CD4-positive, alpha-beta T cell treated with Interleukin-10 for 1 hour (primary cell): ENCODE data around the gene TSN.
"Not testable (repeated sequence)": the region's sequence is repeated elsewhere in the genome, so short reads cannot be mapped to it uniquely, and the experiment has no call there.

Source experiments
- DNase-seq: peaks from one replicate; pipeline ENCODE4 v3.0.0-alpha.2; 2020

The TSN gene

GRCh38 chr2:121755237-121756111 lies at the start of gene TSN:
TSN (plus strand) TSS chr2:121755651; CDS start chr2:121755780, 129 bp downstream.
- peak; percentile 98 for DNase-seq

DNA sequence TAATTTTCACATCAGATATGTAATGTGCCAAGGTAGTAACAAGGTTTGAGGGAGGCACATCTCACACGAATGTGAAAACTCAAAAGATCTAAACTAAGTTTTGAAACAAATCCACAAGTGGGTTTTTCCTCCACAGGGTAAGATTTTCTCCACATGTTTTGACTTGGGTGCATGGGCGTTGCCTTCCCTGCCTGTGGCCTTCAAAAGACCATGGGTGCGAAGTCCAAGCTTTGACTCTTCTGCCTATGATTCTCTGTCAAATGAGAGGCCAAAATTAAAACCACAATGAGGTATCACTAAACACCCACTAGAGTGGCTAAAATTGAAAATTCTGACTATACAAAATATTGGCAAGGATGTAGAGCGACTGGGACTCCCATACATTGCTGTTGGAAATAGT lies 49.5 kb upstream of the TSN start:
- DNase-seq, result no peak

DNA sequence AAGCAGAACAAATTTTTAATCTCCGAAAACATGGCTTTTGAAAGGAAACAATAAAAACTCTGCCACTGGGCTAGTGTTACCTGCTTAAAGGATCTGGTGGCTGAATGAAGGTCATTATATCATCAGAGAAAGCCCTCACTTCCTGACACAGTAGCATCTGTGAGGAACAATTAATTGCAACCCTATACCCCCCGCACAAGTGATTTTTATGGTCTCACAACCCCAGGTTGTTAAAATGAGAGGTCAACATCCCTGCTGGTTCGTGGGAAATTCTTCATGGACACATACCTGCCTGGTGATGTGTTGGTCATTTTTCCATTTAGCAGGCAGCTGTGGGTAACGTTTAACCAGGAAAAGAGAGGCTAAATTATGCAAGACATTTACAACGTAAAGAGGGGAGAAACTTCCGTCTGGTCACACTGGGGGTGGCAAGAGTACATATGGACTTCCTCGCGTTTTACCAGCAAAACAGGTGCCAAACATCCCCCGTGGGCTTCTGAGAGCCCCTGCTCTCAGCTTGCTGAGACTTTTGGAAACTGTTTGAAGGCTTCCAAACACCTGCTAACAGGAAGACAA lies 48.0 kb upstream of the TSN start:
- no peak for DNase-seq

DNA sequence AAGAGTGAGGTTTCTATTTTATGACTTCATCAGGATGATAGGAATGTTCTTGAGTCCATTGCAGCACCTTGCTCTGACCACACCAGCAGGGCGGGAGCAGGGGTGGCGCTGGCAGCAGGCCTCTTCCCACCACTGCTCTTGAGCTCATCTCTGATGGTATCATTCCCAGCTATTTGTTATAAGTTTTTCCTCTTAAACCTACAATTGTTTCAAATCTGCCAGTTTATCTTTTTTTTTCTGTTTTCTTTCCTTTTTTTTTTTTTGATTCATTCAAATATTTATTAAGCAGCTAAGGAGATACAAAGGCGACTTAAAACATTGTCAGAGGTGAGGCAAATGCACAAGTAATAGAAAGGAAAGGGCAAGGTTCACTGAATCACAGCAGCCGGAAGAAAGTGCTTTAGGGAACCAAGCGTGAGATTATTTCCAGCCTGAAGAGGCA lies 47.5 kb upstream of the TSN start:
- no peak for DNase-seq

DNA sequence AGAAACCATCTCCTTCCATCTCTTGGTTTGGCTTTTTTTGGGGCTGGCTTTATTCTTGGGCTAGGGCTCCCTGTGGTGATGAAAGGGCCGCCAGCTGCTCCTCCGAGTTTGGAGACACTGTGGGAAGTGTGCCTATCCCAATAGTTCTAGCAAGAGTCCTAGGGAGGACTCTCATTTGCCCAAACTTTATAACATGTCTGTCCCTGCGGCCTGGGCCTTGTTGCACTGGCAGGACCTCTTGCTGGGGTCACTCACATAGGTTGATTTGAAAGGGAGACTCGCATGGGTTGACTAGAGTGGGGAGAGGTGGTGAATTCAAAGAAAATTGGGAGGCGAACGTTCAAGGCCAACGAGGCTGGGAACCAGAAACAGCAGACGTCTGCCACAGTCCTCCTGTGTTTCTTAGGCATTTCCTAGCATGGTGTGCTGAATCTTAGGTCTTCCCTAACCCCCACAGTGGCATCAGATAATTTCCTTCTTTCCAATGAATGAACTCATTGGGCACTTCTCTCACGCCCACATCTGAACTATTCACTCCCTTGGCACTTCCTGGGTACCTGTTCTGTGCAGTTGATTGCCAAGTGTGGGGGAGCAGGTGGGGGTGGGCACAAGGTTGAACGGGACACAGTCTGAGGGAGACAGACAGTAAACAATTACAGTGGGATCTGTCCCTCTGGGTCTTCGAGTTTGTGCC lies 45.5 kb upstream of the TSN start:
- no peak for DNase-seq

GRCh38 chr2:121710470-121711170 lies 44.8 kb upstream of the TSN start:
- no peak for DNase-seq

GRCh38 chr2:121711481-121711880 lies 44.0 kb upstream of the TSN start:
- not testable (repeated sequence) for DNase-seq

DNA sequence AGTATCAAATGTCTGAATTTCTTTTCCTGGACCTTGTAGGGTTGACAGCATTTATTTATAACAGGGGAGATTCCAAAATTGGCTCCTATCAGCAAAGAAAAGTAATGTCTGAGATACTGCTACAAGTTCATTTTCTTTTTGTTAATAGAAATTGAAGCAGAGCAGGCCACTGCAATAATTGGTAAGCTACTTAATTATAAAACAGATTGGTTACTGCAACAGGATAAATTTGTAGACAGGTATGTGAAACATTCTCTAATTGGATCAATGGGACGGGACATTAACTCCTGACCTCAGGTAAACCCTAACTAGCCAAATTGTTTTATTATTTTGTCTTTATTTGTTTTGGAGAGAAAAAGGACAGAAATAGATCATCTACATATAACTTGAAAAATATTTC lies 39.3 kb upstream of the TSN start:
- no peak for DNase-seq

GRCh38 chr2:121717529-121717928 lies 37.9 kb upstream of the TSN start:
- DNase-seq, result no peak

DNA sequence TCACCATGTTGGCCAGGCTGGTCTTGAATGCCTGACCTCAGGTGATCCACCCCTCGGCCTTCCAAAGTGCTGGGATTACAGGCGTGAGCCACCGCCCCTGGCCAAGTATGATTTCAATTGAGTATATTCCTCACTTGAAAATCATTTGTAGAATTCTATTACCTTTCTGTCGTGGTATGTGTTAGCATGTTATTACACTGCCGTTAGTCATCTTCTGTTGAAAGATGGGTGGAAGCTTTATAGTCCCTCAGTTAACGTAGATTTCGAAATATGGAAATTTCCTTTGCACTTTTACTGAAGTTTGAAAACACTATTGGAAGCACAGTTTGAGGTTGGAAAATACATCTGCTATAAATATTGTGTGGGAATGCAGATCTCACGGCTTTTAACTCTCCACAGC lies 33.5 kb upstream of the TSN start:
- no peak for DNase-seq

DNA sequence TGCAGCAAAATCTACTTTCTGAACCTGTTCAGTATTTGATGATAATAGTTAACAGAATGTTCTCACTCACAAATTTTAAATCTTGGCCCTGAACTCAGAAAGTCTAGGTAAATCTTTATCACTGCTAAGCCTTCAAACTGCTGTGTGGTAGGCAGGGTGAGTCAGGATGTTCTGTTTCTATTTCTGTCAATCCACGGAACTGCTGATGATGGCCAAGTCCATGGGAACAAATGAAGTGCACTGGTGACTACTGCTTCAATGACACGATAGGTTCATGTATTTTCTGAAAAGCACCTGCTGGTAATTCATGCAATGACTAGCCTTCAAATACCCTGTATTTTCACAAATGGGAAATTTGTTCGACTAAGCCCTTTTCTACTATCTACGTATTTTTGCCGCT lies 33.0 kb upstream of the TSN start:
- no peak for DNase-seq

DNA sequence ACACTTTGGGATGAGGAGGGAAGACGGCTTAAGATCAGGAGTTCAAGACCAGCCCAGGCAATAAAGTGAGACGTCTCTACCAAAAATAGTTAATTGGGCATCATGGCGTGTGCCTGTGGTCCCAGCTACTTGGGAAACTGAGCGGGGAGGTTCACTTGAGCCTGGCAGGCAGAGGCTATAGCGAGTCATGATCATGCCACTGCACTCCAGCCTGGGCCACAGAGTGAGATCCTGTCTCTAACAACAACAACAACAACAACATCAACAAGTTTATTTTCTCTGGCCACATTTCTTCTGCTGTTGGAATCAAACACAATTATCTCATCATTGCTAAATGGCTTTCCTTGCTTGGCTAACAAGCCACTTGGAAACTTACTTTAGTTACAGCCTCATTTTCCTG lies 32.1 kb upstream of the TSN start:
- DNase-seq, result no peak

DNA sequence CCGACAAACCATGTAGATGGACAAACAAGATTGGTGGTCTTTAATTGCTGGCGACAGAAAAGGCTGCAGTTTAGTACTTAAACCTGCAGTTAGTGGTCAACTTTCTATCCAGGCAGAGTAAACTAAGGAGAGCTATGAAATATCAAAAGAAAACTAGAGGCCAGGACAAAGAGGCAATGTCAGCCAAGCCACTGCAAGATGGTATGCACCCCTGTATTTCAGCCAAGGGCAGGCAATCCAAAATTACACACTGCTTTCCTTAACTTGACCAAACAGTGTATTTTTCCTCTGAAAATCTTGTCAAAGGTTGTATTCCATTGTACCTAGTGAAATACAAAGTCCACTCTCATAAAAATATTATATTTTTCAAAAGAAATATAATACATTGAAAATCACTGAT lies 28.1 kb upstream of the TSN start:
- no peak for DNase-seq

GRCh38 chr2:121727950-121728349 lies 27.5 kb upstream of the TSN start:
- no peak for DNase-seq

DNA sequence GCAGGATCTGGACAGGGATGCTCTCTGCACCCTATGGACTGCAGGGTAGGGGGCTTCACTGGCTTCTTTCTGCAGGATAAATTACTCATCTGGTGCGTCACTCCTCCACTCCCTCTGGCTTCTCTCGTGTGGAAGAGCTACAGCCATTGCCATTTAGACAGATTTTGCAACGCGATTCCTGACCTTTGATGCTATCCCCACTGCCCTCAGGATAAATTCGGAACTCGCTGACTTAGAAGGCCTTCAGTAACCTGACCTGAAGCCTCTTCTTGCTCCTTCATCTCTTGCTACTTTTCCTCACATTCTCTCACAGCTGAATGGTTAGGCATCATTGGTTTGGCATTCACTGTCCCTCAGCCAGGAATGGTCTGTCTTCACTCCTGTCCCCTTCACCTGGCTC lies 24.1 kb upstream of the TSN start:
- no peak for DNase-seq

GRCh38 chr2:121734544-121734943 lies 20.9 kb upstream of the TSN start:
- not testable (repeated sequence) for DNase-seq

DNA sequence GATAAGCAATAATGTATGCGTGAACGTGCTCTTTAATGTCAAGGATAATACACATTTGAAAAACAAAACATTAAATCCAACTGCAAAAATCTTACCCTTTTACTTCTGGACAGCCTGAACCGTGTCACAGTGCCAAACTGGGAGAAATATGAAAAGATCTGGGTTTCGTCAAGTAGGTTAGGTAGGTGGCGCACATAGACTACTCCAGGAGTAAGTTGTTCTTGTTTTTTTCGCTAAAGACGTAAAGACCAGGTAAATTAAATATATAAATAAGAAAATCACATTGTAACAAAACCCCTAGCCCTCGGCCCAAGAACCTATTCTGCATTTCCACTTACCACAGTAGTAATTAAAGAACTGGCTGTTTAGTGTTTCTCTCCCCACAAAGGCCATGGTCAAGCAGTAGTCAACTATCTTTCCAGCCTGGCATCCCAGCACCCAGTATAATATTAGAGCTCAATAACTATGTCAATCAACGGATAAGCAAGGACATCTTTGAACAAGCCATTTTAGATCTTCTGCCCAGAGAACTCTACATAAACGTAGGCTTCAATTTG lies 19.9 kb upstream of the TSN start:
- DNase-seq, result peak; percentile 33

DNA sequence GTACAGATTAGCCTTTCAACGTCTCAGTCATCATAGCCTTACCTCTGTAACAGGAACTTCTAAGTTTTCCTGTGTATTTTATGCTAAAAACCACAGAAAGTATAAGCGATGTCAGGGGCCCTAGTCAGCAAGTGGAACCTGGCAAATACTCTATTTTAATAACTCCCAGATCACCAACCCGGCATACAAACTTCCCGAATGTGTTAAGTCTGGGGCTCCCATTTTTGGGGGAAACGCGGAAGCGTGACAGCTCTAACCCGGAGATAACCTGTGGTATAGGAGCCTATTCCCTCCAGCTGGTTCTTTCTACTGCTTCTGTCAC lies 19.4 kb upstream of the TSN start:
- DNase-seq, result peak; percentile 7

DNA sequence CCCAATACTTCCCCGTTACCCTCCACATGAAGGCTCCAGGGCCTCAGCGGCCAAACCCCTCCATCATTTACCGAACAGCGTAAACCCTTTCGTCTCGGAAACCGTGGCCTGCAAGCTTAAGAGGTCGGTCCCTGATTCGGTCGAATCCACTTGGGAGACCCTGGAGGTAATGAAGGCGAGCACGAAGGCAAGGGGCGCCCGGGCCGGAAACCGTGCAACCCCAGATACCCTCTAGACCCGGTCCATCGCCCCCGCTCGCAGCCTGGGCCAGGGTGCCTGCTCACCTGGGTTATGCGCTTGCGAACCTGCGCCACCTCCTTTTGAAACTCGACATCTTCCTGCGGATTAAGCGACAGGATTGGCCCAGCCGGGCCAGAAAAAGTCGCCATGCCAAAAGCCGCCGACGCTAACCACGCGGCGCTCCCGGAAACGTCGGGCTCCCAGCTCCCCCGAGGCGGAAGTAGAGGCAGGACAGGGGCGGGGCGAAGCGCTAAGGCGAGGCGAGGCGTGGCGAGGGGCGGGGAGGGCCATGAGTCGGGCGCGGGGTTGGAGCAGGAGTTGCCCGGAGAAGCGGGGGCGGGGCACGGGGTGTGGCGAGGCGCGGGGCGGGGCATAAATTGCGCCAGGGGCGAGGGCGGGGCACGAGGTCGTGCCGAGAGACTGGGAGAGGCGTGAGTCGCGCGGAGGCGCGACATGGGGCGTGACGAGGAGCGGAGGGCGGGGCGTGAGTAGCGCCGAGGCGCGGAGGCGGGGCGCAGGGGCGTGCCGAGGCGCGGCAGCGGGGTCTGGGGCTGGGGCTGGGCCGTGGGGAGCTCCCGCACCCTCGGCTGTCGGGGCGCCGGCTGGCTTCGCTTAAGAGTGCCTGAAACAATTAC lies 18.8 kb upstream of the TSN start, which contains the start of gene NIFK:
Gene NIFK, minus strand, starts transcription at position 414 of the 875 bp plus-strand sequence. Its CDS starts 25 bp downstream, at position 389.
- DNase-seq, result peak; percentile 100

GRCh38 chr2:121740973-121741372 lies 14.5 kb upstream of the TSN start:
- DNase-seq, result no peak

DNA sequence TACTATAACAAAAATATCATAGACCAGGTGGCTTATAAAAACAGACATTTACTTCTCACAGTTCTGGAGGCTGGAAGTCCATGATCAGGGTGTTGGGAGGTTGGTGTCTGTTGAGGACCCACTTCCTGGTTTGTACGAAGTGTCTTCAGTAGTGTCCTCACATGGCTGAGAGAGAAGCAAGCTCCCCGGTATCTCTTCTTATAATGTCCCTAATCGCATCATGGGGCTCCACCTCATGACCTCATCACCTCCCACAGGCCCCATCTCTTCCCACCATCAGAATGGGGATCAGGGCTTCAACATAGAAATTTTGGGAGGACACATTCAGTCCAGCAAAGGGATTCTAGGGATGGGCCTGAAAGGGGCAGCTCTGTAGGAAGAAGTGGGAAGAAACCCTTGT lies 14.0 kb upstream of the TSN start:
- no peak for DNase-seq

DNA sequence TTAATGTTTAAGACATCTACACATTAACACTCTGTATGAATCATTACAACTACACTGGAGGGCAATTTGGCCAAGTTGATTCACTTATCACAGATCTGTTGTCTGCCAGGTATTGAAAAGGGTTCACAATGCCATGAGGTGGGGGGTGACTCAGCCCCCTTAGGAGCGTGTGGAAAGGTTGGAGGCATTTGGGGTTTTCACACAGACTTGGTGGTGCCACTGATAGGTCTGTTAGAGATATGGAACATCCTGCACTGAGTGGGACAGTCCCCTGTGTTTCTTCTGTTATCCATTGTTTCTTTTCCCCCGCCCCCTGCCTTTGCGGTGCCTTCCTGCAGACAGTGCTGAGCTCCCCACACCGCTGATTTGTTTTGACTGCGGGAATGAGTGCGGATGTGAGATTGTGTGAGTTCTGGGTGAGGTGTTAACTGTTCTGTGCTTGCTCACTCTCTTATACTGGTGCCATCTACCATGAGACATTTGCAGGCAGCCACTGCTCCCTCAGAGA lies 9.3 kb upstream of the TSN start:
- DNase-seq, result peak; percentile 13
